HG03558 (cell line): ENCODE measurements around the gene PRKCE.

Experiments used
- ATAC-seq: cut with Tn5 transposase; IDR thresholded peaks from one replicate; pipeline ENCODE4 v1.9.1; 2021; ENCODE audit warnings: moderate number of reproducible peaks; ENCODE audit not compliant: unreplicated experiment; ENCODE audit errors: extremely low read depth

PRKCE gene

DNA sequence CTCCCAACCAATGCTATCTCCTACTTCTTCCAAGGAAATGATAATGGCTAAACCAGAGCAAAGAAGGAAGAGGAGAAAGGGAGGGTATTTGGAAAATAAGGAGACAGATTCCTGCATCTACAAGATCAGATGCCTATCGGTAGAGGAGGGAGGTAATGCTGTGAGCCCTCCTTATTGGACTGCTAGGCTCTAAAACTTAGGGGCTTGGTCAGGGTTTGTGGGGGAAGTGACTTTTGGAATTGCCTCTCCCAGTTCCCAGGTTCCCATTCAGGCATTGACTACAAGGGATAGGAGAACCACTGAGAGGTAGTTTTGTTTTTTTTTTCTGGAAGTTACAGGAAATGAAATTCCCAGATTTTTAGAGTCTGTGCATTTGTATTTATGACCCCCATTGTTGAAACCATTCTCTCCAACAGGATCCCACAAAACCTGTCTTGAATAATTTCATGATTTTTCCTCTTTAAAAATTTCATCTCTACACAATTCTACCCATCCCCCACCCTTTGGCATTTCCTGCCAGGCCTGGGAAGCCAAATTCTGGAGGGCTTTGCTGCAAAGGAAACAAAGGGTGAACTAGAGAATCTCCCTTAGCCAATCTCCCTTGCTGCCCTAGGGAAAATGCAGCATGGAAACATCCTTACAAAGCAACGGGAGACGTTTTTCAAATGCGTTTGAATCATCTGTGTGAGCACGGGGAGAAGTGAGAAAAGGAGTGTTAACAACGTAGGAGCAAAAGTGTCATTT, 363.6 kb downstream of the PRKCE start:
- no peak for ATAC-seq

DNA sequence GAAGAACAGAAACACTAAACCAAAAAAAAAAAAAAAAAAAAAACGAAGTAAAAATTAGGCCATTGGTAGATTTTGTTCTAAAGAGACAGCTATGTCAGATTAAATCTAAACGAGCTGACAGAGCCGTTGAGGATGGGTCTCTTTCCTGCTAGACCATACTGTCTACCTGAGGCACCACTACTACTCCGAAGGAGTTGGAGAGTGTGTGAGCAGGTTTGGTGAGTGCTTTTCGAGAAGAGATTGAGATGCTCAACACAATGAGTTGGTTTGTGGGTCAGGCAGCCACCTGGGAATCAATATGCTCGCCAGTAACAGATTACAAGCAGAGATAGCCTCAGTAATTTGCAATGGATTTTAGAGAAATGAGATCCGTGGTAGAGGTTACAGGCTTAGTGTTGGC, 364.2 kb downstream of the PRKCE start:
- ATAC-seq = no peak

DNA sequence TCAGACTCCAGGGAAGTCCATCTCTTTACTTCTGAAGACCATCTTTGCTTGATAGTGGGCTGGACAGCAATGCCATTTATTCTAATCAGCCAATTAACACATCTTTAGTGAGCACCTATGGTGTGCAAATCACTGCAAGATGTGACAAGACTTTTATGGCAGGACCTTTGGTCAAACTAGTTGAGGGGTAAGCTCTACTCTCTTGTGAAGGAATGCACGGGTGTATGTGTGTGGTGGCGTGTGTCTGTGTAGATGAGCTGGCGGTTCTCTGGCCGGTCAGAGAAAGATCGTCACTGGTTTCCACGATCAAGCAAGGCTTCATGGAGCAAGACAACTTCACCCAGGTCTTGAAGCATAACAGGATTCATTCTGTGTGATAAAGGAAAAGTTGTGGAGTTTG, 364.6 kb downstream of the PRKCE start:
- no peak for ATAC-seq

DNA sequence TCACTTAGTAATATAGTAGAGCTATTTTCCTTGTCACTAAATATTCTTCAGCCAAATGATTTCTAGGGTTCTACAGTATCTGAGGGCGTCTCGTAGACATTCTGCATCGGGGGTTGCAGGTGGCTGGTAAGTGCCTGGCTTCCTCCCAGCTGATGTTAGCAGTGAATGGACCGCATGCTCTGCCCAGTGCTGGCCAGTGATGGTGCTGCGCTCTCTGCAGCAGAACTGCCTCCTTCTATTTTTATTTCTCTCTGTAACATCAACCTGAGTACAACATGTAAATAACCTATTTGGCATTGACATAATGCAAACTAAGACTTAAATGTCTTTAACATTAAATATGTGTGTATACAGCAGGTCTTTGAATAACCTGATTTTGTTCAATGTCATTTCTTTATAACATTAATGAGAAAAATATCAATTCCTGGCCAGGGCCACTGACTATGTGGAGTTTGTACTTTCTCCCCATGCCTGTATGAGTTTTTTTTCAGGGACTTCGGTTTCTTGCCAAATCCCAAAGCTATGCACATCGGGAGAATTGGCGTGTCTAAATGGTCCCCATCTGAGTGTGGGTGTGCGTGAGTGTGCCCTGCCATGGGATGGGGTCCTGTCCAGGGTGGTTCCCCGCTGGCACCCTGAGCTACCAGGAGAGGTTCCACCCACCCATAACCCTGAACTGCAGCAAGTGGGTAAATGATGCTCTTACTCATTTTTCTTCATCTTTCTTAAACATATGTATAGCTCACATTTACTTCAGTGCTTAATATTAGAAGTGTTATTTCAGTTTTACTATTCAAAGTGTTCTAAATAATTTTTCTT, 367.5 kb downstream of the PRKCE start:
- no peak for ATAC-seq

DNA sequence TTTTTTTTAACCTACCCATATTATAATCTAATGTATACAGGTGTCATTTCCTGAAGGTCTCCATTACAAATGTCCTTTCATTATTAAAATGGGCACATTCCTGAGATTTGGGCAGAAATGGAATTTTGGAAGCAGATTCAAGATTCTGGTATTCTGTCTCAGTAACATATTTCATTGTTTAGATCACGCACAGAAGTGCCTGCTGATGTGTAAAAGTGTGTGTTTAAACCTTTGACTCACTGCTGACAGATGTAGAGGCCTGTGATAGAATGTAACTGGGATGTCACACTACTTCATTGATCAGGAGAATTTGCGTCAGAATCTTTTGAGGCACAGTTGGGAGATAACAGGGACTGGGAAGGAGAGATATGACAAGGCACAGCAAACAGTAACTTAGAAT, 368.9 kb downstream of the PRKCE start:
- no peak for ATAC-seq

DNA sequence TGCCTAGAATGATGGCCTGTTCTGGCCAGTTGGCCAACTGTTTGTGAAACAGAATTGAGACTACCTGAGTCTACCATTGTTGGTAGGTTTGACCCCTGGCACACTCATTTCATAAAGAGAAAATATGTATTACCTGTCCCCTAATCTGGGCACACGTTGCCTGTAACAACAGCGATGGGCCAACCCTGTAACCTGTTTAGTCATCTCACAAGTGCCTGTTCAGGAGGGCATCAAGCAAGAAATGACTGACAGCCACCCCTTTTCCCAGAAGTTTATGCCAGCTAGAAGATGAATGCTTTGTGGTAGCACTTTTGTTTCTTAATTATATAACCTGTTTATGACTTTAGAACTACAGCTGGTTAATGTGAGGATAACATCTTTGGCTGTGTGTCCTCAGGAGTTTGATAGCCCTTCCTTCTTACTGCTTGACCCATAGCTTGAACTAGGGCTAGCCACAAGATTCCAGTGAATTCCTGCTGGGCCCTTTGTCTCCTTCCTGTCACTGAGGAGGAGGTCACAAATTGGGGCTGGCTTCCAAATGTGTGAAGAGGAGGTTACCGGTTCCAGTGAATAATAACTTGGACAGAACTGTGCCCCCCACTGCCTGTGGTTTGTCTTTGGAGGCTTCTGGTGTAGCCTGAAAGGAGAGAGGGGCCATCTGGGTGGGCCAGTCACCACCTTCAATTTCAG, 371.8 kb downstream of the PRKCE start:
- ATAC-seq = no peak

DNA sequence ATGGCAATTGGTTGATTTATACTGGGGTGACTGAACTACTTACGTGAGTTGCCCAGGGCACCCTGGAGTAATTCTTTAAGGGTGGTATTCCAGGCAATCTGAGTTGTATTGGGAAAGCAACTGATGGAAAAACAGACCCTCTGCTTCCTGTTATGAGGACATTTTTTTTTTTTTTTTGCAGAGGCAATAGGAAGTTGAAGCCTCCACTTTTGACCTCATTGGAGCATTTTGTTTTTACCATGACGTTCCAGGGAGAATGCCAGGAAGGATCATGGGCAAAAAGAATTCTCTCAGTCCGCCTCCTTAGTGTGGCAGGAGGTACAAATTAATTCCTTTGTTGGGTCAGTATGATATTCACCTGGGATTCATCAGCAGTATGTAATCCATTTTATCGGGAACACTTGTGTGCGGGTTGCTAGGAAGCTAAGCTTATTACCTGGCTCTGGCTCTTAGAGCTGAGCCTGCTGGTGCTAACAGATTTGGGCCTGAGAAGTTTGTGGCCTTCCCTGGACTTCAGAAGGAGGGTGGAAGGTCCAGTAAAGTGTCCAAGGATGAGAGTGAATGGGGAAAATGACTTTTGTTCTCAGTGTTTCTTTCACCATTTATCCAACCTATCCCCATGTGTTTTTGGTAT, 372.8 kb downstream of the PRKCE start:
- no peak for ATAC-seq

DNA sequence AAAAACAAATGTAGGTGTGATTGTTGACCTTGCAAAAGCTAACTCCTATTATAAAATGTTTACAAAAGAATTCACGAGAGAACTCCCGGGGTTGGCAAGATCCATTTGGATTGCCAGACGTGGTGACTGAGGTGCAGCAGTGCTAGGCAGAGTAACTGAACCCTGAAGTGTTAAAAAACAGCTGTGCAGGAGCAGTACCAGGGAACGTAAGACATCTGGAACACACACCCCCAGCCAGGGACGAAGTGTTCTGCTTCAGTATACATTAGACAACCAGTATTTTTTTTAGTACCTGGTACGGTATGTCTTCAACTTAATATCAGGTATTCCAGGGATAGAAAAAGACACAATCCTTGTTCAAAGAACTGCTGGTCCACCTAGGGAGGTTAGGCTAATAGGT, 373.6 kb downstream of the PRKCE start:
- no peak for ATAC-seq

DNA sequence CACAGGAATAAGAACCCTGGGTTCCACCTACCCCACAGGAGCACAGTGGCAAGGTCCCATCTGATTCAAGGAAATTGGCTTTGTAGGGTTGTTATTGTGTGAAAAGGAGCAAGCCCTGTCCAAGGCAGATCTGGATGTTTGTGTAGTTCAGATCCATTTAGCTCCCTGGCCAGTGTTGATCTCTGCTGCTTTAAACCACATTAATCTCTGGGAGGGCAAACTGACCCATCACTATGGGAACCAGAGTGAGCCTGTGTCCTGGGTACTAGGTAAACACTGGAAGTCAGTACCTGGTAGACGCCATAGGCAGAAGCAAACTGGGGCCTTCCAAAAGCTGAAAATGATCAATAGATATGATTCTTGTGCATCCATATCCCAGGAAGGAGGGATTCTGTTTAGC, 374.2 kb downstream of the PRKCE start:
- no peak for ATAC-seq

DNA sequence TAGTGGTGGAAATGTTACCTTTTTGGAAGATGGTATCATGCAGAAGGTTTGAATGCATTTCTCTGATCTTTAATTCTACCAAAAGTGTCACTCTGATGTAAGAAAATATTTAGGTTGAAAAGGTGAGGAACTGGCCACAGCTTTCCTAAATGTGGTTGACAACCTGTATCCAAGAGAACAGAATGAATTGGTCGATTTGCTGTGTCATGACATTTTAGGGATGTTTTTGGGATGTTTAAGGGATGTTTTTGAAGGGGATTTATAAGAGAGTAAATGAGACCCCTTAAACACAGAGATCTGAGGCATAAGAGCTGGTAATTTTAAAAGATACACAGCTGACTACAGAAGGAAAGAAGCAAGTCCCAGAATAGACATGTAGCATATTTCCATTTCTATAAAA, 375.0 kb downstream of the PRKCE start:
- no peak for ATAC-seq

DNA sequence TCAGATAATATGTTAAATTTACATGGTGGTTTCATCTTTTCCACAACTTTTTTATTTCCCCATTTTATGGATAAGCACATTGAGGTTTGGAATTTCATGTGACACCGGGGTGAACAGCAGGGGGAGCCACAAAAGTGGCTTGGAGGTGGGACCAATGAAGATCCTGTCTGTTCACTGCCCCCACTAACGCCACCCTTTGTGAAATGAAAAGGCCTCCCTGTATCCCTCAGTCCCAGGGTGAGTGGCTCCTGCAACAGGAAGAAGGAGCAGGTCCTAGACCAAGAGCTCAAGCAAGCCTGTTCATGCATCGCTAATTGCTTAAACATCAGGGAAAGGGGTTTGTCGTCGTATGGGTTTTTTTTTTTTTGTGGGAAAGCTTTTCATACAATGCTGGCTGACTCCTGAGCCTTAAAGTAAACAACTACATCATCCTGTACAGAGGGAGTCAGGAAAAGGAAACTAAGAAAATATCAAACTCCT, 377.9 kb downstream of the PRKCE start:
- no peak for ATAC-seq

DNA sequence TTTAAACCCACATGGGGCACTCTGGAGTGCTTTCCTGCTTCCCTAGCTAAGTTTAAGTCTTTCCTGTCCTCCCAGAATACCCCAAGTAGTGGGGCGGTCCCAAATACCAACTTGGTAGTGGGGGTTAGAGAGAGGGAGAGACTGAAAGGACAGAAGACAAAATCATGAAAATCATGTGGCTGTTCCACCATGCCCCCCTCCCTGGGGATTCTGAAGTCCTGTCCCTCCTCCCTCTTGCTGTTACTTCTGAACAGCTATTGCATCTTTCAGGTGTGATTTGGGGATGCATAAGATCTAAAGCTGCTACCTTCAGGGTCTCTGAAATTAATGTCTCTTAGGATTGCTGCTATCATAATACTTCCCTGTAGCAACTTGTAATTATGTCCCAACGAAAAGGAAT, 378.9 kb downstream of the PRKCE start:
- no peak for ATAC-seq

DNA sequence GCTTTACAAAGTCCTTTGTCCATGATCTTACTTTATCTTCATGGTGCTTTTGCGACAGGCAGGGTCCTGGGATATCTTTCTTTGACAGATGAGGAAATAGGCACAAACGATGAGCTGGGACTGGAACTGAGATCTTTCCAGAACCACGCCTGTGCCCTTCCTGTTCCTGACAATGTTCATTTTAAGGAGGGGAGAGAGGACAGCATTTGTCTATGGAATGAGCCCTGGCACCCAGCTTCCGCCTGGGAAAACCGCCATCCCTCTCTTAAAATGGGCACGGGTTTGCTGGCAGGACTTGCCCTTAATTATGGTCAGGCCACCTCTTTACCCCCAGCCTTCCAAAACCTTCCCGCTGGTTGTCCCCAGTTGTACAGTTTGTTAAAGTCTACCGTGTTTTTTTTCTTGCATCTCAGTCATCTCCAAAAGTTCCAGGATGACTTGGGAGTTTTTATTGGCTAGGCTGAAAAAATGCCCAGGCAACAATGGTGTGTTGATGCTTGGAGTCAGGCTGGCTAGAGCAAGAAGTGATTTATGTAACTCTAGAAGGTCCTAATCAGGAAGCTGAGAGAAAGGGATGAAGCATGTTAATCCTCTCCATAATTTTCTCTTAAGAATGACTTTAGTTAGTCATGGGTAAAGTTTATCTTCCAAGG, 380.8 kb downstream of the PRKCE start:
- no peak for ATAC-seq

DNA sequence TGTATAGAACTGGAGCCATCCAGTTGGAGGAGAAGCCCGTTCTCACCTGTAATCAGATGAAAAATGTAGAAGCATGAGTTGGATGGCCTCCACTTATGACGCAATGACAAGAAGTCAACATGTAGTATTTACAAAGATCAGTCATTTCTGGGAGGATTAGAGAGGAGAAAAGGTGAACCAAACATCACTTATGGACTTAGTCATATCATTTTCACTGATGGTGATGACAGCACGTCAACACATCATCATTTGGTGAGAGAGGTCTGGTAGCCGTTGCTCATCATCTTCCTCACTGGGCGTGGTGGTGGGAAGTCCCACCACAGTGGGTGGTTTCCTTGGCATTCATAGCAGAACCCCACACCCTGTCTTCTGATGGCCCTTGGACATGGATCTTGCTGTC, 381.5 kb downstream of the PRKCE start:
- ATAC-seq = no peak

DNA sequence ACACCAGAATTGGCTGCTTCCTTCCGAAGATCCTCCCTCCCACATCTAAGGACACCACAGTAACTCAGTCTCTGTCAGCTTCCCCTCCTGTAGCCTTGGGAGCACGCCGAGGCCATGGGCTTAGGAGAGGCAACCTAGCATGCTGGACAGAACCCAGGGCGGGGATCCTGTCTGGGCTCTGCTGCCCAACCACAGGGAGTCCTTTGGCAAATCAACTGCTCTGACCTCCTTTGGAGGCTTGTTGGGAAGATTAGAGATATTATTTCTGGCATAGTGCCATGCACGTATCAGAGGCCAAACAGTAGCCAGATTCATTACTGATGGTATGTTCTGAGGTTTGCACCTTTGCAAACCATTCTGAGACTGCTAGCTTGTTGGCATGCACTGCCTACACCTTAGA, 383.1 kb downstream of the PRKCE start:
- no peak for ATAC-seq

DNA sequence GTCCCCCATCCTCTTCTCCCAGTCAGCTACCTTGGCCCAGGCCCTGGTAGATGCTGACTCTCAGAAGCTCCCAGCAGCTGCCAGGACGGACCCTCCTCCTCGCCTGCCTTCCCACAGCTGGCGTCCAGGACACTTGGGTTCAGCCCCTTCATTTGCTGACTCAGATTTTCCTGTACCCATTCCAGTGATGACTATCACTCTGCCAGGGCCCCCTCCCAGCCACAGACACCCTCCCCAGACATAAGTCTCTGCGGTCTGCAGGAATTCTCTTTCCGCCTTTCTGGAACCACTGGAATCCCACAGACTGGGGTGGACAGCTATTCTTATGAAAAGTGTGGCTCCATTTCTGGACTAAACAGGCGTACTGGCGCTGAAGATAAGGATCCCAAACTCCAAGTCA, 385.5 kb downstream of the PRKCE start:
- no peak for ATAC-seq

DNA sequence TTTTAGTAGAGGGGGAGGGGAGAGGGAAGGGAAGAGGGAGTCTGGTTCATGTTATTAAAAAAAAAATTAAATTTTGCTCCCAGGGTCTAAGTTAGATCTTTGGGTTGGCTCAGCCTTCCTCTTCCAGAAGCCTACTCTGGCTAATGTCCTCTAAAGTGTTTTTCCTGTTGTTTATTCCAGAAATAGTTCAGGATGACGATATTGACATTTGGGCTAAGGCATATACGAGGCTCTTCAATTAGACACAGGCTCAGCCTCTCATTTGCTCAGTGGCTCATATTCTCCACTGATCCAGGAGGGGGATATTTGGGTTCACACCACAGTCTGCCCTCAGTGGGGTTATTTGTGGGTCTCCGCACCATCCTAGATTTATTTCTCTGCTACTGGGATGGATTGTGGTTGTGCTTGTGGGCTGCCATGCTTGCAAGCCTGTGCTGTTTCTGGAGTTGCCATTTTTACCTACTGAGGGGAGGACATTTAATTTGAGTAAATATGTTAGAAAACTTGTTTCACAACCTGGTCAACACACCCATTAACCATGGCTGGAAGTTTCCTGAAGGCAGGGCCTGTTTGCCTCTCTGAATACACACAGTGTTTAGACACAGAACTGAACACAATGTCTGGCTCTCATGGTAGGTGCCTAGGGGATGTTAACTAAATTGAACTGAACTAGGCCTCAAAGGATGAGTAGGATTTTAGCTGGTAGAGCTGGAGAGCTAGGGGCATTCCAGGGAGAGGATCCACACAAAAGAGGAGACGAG, 388.2 kb downstream of the PRKCE start:
- ATAC-seq = no peak

DNA sequence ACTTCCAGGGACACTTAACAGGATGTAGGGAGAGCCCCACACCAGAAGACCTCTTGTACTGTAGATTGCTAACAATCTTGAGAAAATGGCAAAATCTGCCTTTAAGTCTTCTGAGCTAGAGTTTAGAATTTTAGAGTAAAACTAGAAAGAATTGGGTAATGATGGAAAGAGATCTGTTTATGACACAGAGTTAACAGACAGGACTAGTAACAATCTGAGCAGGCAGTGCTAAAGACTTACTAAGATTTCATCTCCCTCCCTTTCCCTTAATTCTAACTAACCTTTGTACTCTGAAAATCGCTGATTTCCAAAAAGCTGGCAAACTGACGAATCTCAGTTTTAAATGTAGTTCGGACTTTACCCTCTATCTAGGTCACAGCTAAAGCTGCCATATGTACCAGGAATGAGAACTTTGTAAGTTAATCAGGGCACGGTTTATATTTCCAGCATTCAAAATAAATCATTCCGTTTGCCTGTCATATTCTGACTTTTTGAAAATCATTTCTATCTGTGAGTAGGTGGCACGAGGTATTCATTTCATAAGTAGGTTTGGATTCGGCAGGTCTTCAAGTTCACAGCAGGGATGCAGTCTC, 389.2 kb downstream of the PRKCE start:
- ATAC-seq = no peak

DNA sequence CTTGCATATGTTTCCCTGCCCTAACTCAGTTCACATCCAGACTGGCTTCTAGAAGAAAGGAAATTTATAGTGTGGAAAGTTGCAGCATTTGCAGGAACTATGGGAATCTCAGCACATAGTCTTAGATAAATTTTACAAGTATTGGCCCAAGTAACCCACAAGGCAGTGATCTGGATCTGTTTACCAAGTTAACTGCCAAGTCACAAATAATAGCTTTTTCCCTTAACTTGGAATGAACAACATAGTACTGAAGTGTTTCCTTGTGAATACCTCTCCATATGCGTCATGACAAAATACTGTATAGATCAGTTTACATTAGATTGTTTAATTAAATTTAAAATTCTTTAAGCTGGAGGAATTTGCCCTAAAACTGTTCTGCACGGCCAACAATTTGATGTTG, 390.0 kb downstream of the PRKCE start:
- no peak for ATAC-seq
